B cell (primary cell): ENCODE measurements around the gene GPR160. TPM values are rescaled to one million over a fixed set of nuclear protein-coding genes. Genes with fewer than 3 reads are reported as not detected.

Experiments used
- ATAC-seq: fragments of 200-7000 bp; cut with Tn5 transposase; one replicate; pipeline ENCODE4 v1.10.0; 2021; ENCODE audit warnings: low read depth, mild to moderate bottlenecking, moderate number of reproducible peaks, moderate library complexity
- CTCF ChIA-PET: fragments of 350-600 bp; sonication (Branson Sonifier 250); formaldehyde crosslinking; loops from one replicate; lab custom pipeline; 2021; ENCODE audit warnings: antibody characterized with exemption, inconsistent platforms; lab: Charles Lee
- POLR2A ChIA-PET: fragments of 350-600 bp; sonication (Branson Sonifier 250); formaldehyde crosslinking; loops from one replicate; lab custom pipeline; 2021; ENCODE audit warnings: antibody characterized with exemption; lab: Charles Lee
- DNase-seq: peaks from one replicate; pipeline ENCODE4 v3.0.0; 2013
- H2AFZ ChIP-seq: 2 replicates; pipeline ENCODE4 v1.6.1; 2012; ENCODE audit warnings: mild to moderate bottlenecking, low read depth, low read length; ENCODE audit not compliant: insufficient read depth, poor library complexity, severe bottlenecking
- H3K27ac ChIP-seq, 2 donors: 1 replicate in 1 of 2; 2 replicates in 1 of 2; pipeline ENCODE4 v1.5.1; 2012 to 2013; ENCODE audit warnings: low read length in 2 of 2, mild to moderate bottlenecking in 2 of 2, moderate library complexity in 1 of 2
- H3K27me3 ChIP-seq, 4 experiments: fragments of 200-600 bp in 1 of 4; sonication (generic) in 1 of 4; replicated peaks in 1 of 4; 1 replicate in 2 of 4; 2 replicates in 2 of 4; pipeline versions ENCODE4 v1.6.1 to v1.7.0; 2013 to 2016; ENCODE audit warnings: low read length in 3 of 4, mild to moderate bottlenecking in 2 of 4, mixed read lengths in 1 of 4, moderate library complexity in 1 of 4; ENCODE audit not compliant: insufficient read depth in 4 of 4, control insufficient read depth in 3 of 4; ENCODE audit errors: control extremely low read depth in 1 of 4
- H3K36me3 ChIP-seq, 2 experiments: replicated peaks in 1 of 2; 1 replicate in 1 of 2; 2 replicates in 1 of 2; pipeline versions ENCODE4 v1.6.1 to v1.7.1; 2013; ENCODE audit warnings: low read length in 1 of 2; ENCODE audit not compliant: insufficient read depth in 2 of 2, control insufficient read depth in 1 of 2; ENCODE audit errors: control extremely low read depth in 1 of 2, extremely low read depth in 1 of 2
- H3K4me1 ChIP-seq, 2 donors: fragments of 200-600 bp in 1 of 2; sonication (generic) in 1 of 2; 1 replicate in 1 of 2; 2 replicates in 1 of 2; pipeline versions ENCODE4 v1.5.1 to v1.6.1; 2013 to 2017; ENCODE audit warnings: low read length in 2 of 2; ENCODE audit not compliant: control insufficient read depth in 2 of 2, insufficient read depth in 2 of 2
- H3K4me2 ChIP-seq: replicated peaks from 2 replicates; pipeline ENCODE3; 2012; ENCODE audit warnings: mild to moderate bottlenecking, low read depth, low read length; ENCODE audit not compliant: poor library complexity, severe bottlenecking
- H3K4me3 ChIP-seq, 5 experiments: fragments of 200-600 bp in 1 of 5; sonication (generic) in 1 of 5; 1 replicate in 3 of 5; 2 replicates in 2 of 5; pipeline versions ENCODE4 v1.5.1 to v1.7.0; 2011 to 2016; ENCODE audit warnings: low read length in 4 of 5, mild to moderate bottlenecking in 4 of 5, low read depth in 2 of 5, control low read depth in 1 of 5, moderate library complexity in 1 of 5; ENCODE audit not compliant: insufficient read depth in 1 of 5; ENCODE audit errors: control extremely low read depth in 1 of 5, extremely low read depth in 1 of 5
- H3K79me2 ChIP-seq: fragments of 200-600 bp; sonication (generic); one replicate; pipeline ENCODE4 v1.6.0; 2016; ENCODE audit warnings: low read length; ENCODE audit not compliant: control insufficient read depth, insufficient read depth
- H3K9ac ChIP-seq: fragments of 200-600 bp; sonication (generic); 2 replicates; pipeline ENCODE4 v1.6.1; 2017; ENCODE audit warnings: mild to moderate bottlenecking, low read length, moderate library complexity
- H3K9me3 ChIP-seq, 3 donors: one replicate each; pipeline versions ENCODE4 v1.6.1 to v1.7.1; 2013; ENCODE audit warnings: low read length in 2 of 3; ENCODE audit not compliant: control insufficient read depth in 2 of 3, insufficient read depth in 1 of 3; ENCODE audit errors: control extremely low read depth in 1 of 3
- H4K20me1 ChIP-seq: 2 replicates; pipeline ENCODE4 v1.6.0; 2012; ENCODE audit warnings: mild to moderate bottlenecking, low read length; ENCODE audit not compliant: insufficient read depth, control insufficient read depth, poor library complexity, severe bottlenecking
- H3K27ac Mint-ChIP-seq: one replicate; pipeline ENCODE4 v1.8.0; 2021; ENCODE audit warnings: mixed read lengths
- H3K27me3 Mint-ChIP-seq: one replicate; pipeline ENCODE4 v1.8.0; 2021; ENCODE audit warnings: mixed read lengths
- H3K4me1 Mint-ChIP-seq: one replicate; pipeline ENCODE4 v1.8.0; 2021; ENCODE audit warnings: mixed read lengths
- H3K4me3 Mint-ChIP-seq: one replicate; pipeline ENCODE4 v1.8.0; 2021; ENCODE audit warnings: mixed read lengths
- H3K9me3 Mint-ChIP-seq: one replicate; pipeline ENCODE4 v1.8.0; 2022; ENCODE audit warnings: mixed read lengths; ENCODE audit not compliant: insufficient read depth
- EZH2 ChIP-seq: IDR thresholded peaks from 2 replicates; pipeline ENCODE4 v1.6.1; 2012; ENCODE audit warnings: borderline replicate concordance, low read depth, mild to moderate bottlenecking, moderate library complexity, low read length; ENCODE audit not compliant: insufficient read depth, poor library complexity, severe bottlenecking
- WGBS: methylation state at CpG from one replicate; pipeline ENCODE4 v1.1.5; 2013; ENCODE audit warnings: missing lambda C conversion rate; ENCODE audit not compliant: insufficient coverage; 5-methylcytosine and 5-hydroxymethylcytosine counted together
- intact Hi-C: fragments of 100-400 bp; cut with micrococcal nuclease; formaldehyde crosslinking; loops from one replicate; pipeline ENCODE4 v1.10.0; 2022
- polyA plus RNA-seq: library from polyadenylated mRNA; depleted of rRNA; stranded (reverse); fragments of >200 nt; gene quantifications from 2 replicates; pipeline ENCODE4 v1.2.3, GENCODE V29; 2012
- total RNA-seq, 2 donors: library from RNA; stranded (reverse); fragments of 120-200 nt in 1 of 2; gene quantifications; 1 replicate in 1 of 2; 2 replicates in 1 of 2; pipeline versions ENCODE4 v1.2.3 to v1.2.4, GENCODE V29; 2013 to 2022
- TF ChIP-seq, protein P1 (sequence below): fragments of 200-600 bp; IDR thresholded peaks from one replicate; pipeline ENCODE4 v1.8.0; 2022; ENCODE audit warnings: antibody characterized with exemption, mild to moderate bottlenecking

GPR160 gene
- total and polyA plus RNA-seq, 2 donors (not counting 1 experiment from before 2014, with no cell fraction given) = 17.4 to 17.5 TPM

DNA sequence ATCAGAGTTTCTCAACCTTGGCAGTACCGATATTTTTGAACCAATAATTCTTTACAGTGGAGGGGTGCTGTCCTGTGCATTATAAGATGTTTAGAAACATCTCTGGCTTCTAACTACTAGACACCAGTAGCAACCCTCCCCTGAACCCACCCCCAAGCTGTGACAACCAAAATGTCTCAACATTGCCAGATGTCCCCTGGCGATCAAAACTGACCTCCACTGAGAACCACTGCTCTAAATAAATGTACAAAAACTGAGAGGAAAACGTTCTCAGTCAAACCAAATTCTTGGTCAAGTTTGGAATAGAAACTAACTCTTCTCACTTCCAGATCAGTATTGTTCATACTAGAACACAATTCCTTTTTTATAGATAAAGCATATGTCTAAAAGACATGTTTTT is 58.5 kb downstream of the GPR160 start:
- H3K27me3 Mint-ChIP-seq = no peaks in the 10 kb centered on the region
- H3K27ac Mint-ChIP-seq = no peak overlapping the region
- Histone ChIP-seq H3K9me3 (peaks cover 0 to 1% (median 0%) of the 10 kb centered on the region in 3 donors), H3K36me3 (peaks cover 23 to 84% of the 10 kb centered on the region in 2 experiments), H3K79me2 (no peaks in the 10 kb centered on the region), H3K4me1 (no peaks in the 10 kb centered on the region), H4K20me1 (no peaks in the 10 kb centered on the region), H2AFZ (no peak overlapping the region), H3K27ac (no peak overlapping the region), H3K27me3 (no peaks in the 10 kb centered on the region), H3K9ac (no peak overlapping the region), H3K4me2 (no peak overlapping the region), H3K4me3 (no peak overlapping the region)
- no peak overlapping the region for H3K4me3 Mint-ChIP-seq
- WGBS = 100% methylated on average over 1 of the region's 3 CpGs
- no peaks in the 10 kb centered on the region for H3K9me3 Mint-ChIP-seq
- intact Hi-C loops = no loop called here
- DNase-seq (no peak), ATAC-seq (no peak)
- ChIA-PET CTCF (interaction anchor here (0.5 kb wide), 1 partner anchor 63 kb away, joined by 3 read pairs; no protein-coding TSS in a partner anchor), POLR2A (no interaction called here)
- no peak for TF ChIP-seq EZH2
- TF ChIP-seq, protein P1, sequence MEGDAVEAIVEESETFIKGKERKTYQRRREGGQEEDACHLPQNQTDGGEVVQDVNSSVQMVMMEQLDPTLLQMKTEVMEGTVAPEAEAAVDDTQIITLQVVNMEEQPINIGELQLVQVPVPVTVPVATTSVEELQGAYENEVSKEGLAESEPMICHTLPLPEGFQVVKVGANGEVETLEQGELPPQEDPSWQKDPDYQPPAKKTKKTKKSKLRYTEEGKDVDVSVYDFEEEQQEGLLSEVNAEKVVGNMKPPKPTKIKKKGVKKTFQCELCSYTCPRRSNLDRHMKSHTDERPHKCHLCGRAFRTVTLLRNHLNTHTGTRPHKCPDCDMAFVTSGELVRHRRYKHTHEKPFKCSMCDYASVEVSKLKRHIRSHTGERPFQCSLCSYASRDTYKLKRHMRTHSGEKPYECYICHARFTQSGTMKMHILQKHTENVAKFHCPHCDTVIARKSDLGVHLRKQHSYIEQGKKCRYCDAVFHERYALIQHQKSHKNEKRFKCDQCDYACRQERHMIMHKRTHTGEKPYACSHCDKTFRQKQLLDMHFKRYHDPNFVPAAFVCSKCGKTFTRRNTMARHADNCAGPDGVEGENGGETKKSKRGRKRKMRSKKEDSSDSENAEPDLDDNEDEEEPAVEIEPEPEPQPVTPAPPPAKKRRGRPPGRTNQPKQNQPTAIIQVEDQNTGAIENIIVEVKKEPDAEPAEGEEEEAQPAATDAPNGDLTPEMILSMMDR = no peak
- no peaks in the 10 kb centered on the region for H3K4me1 Mint-ChIP-seq

DNA sequence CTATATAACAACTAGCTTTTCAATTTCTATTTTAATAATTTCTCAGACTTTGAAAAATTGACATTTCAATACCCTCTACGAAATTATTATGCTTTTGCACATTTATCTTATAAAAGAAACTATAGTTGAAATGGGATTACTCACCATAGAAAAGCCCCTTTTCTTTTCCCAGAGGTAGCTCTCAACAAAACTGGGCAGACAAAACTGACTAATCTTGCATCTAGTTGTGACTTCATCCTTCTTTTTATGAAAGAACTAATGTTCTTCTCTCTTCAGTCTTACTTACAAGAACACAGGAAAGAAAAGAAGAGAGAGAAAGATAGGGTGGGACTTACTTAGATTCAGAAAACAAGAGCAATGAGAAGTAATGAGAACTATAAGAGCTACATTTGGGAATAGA is 61.0 kb downstream of the GPR160 start:
- intact Hi-C loops = no loop called here
- TF ChIP-seq, protein P1 = no peak
- TF ChIP-seq EZH2 = no peak
- Histone ChIP-seq H3K4me1 (no peaks in the 10 kb centered on the region), H3K9me3 (peaks cover 0 to 1% (median 0%) of the 10 kb centered on the region in 3 donors), H3K4me3 (no peak overlapping the region), H2AFZ (no peak overlapping the region), H4K20me1 (no peaks in the 10 kb centered on the region), H3K27ac (peak overlapping the region in 1 of 2 donors; percentile 26), H3K36me3 (peaks cover 19 to 91% of the 10 kb centered on the region in 2 experiments), H3K9ac (no peak overlapping the region), H3K27me3 (no peaks in the 10 kb centered on the region), H3K79me2 (no peaks in the 10 kb centered on the region), H3K4me2 (no peak overlapping the region)
- ChIA-PET POLR2A (no interaction called here), CTCF (interaction anchor here (0.9 to 1.0 kb wide), 2 partner anchors 235 to 287 kb away, joined by 3 read pairs; no protein-coding TSS in a partner anchor)
- no CpG with 5 or more reads among the region's 1 CpG for WGBS
- ATAC-seq = no peak
- Mint-ChIP-seq H3K4me3 (no peak overlapping the region), H3K4me1 (no peaks in the 10 kb centered on the region), H3K27me3 (no peaks in the 10 kb centered on the region), H3K27ac (no peak overlapping the region), H3K9me3 (no peaks in the 10 kb centered on the region)
- no peak for DNase-seq
